ENCODE results near the gene PFKFB4.

DNA sequence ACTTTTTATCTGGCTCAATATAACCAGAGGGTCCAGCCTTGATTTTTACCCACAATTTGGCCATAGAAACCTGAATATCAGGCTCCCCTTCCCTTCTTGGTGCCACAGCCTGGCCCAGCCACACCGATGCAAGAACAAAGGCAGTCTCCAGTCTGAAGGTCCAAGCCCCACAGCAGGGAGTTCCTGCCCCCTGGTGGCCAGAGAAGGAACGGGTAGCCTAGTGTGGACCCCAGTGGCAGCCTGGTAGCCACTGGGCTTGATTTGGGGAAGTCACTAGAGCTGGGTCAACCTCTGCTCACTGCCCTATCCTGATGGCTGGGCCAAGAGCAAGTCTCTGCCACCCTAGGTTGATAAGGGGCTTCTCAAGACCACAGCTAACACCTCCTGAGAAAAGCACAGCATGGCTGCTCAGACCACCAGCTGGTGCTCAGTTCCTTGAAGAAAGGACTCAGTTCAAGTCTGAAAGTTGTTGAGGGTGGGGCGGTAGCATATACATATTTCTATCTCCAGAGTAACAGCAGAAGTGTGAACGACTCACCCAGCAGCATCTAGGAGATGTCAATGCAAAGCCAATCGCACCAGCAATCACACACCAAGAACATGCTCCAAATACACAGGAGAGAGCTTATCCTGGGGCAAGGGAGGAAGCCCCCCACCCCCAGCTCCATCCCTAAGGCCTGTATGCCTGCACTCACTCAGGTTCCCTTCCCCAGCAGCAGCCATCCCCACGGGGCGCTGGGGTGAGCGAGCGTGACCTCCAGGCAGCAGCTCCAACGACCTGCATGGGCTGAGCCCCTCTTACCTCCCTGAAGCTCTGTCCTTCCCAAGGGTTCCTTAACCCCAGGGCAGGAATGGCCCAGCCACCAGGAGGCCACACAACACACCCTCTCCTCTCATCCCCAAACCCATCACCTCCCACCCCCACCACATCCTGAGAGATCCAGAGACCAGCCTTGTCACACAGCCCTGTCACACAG is 7.6 kb downstream of the PFKFB4 start:
- TF ChIP-seq, protein P1, sequence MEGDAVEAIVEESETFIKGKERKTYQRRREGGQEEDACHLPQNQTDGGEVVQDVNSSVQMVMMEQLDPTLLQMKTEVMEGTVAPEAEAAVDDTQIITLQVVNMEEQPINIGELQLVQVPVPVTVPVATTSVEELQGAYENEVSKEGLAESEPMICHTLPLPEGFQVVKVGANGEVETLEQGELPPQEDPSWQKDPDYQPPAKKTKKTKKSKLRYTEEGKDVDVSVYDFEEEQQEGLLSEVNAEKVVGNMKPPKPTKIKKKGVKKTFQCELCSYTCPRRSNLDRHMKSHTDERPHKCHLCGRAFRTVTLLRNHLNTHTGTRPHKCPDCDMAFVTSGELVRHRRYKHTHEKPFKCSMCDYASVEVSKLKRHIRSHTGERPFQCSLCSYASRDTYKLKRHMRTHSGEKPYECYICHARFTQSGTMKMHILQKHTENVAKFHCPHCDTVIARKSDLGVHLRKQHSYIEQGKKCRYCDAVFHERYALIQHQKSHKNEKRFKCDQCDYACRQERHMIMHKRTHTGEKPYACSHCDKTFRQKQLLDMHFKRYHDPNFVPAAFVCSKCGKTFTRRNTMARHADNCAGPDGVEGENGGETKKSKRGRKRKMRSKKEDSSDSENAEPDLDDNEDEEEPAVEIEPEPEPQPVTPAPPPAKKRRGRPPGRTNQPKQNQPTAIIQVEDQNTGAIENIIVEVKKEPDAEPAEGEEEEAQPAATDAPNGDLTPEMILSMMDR (IDR thresholded peaks at IDR 0.05): peak; percentile 96 to 99 (median 97)
- peak; percentile 51 to 80 for TF ChIP-seq POLR2AphosphoS5 (IDR thresholded peaks at IDR 0.05)
